SK-N-SH (cell line): ENCODE results near the gene TNFSF18. TPM values are rescaled to one million over a fixed set of nuclear protein-coding genes. Genes with fewer than 3 reads are reported as not detected.

ENCODE experiments used
- CTCF ChIA-PET: fragments of 300-600, 350-600 bp; formaldehyde crosslinking; extraction: SDS; loops from one replicate; lab custom pipeline; 2021; lab: Yijun Ruan, JAX
- POLR2A ChIA-PET: fragments of 350-600 bp; sonication (Branson Sonifier 250); formaldehyde crosslinking; extraction: SDS; loops from one replicate; lab custom pipeline; 2020; ENCODE audit warnings: antibody characterized with exemption, inconsistent platforms; lab: Yijun Ruan, JAX
- DNase-seq: peaks from one replicate; pipeline ENCODE4 v3.0.0; 2012
- H2AFZ ChIP-seq: fragments of 200-600 bp; sonication (generic); 2 replicates; pipeline ENCODE4 v1.8.1; 2016; ENCODE audit warnings: antibody characterized with exemption, mild to moderate bottlenecking, low read depth
- H3F3A ChIP-seq: fragments of 200-600 bp; sonication (generic); replicated peaks from 2 replicates; pipeline ENCODE3; 2016; ENCODE audit warnings: antibody characterized with exemption, mild to moderate bottlenecking; ENCODE audit not compliant: insufficient read depth
- H3K27ac ChIP-seq, 2 experiments: fragments of 200-500 bp in 1 of 2; fragments of 200-600 bp in 1 of 2; sonication (Bioruptor generic) in 1 of 2; sonication (generic), shearing (Covaris generic) in 1 of 2; 2 replicates each; pipeline versions ENCODE4 v1.5.1 to v1.6.1; 2014 to 2016; ENCODE audit warnings: low read depth in 2 of 2, inconsistent platforms in 1 of 2, low read length in 1 of 2, mild to moderate bottlenecking in 1 of 2, mixed read lengths in 1 of 2
- H3K27me3 ChIP-seq: fragments of 200-600 bp; sonication (generic), shearing (Covaris generic); 2 replicates; pipeline ENCODE4 v1.6.1; 2016; ENCODE audit warnings: mixed run types; ENCODE audit not compliant: insufficient read depth
- H3K36me3 ChIP-seq, 2 experiments: fragments of 200-500 bp in 1 of 2; fragments of 200-600 bp in 1 of 2; sonication (Bioruptor generic) in 1 of 2; sonication (generic) in 1 of 2; replicated peaks in 1 of 2; 2 replicates each; pipeline versions ENCODE3 to v1.5.1; 2014 to 2016; ENCODE audit warnings: low read length in 1 of 2, mild to moderate bottlenecking in 1 of 2; ENCODE audit not compliant: insufficient read depth in 2 of 2, control insufficient read depth in 1 of 2
- H3K4me1 ChIP-seq, 2 experiments: fragments of 200-500 bp in 1 of 2; fragments of 200-600 bp in 1 of 2; sonication (Bioruptor generic) in 1 of 2; sonication (generic), shearing (Covaris generic) in 1 of 2; 2 replicates each; pipeline versions ENCODE4 v1.5.1 to v1.6.1; 2014 to 2016; ENCODE audit warnings: low read depth in 1 of 2, low read length in 1 of 2, mixed run types in 1 of 2; ENCODE audit not compliant: insufficient read depth in 2 of 2, control insufficient read depth in 1 of 2
- H3K4me2 ChIP-seq: fragments of 200-600 bp; sonication (generic), shearing (Covaris generic); 2 replicates; pipeline ENCODE4 v1.6.1; 2017; ENCODE audit warnings: mixed run types
- H3K4me3 ChIP-seq, 2 experiments: fragments of 200-500 bp in 1 of 2; fragments of 200-600 bp in 1 of 2; sonication (Bioruptor generic) in 1 of 2; sonication (generic), shearing (Covaris generic) in 1 of 2; 2 replicates each; pipeline versions ENCODE4 v1.5.1 to v1.8.1; 2014 to 2016; ENCODE audit warnings: low read depth in 2 of 2, inconsistent platforms in 1 of 2, low read length in 1 of 2, mild to moderate bottlenecking in 1 of 2, mixed read lengths in 1 of 2, moderate library complexity in 1 of 2
- H3K79me2 ChIP-seq: fragments of 200-600 bp; sonication (generic); 2 replicates; pipeline ENCODE4 v1.8.1; 2017; ENCODE audit warnings: mild to moderate bottlenecking; ENCODE audit not compliant: insufficient read depth
- H3K9ac ChIP-seq: fragments of 200-600 bp; sonication (generic); 2 replicates; pipeline ENCODE4 v1.6.1; 2017; ENCODE audit warnings: mixed run types
- H3K9me2 ChIP-seq: fragments of 200-600 bp; sonication (generic); 2 replicates; pipeline ENCODE4 v1.6.1; 2017; ENCODE audit warnings: mixed run types
- H3K9me3 ChIP-seq: fragments of 200-600 bp; sonication (generic); 2 replicates; pipeline ENCODE4 v1.6.1; 2017; ENCODE audit warnings: mixed run types, mild to moderate bottlenecking, moderate library complexity
- H4K20me1 ChIP-seq: fragments of 200-600 bp; sonication (generic); 2 replicates; pipeline ENCODE4 v1.6.1; 2017; ENCODE audit warnings: mild to moderate bottlenecking, mixed run types; ENCODE audit not compliant: insufficient read depth
- ELF1 ChIP-seq: IDR thresholded peaks from 2 replicates; pipeline ENCODE4 v1.4.0; 2012
- EP300 ChIP-seq, 2 experiments: IDR thresholded peaks; 2 replicates each; pipeline versions ENCODE4 v1.4.0 to v1.6.1; 2012; ENCODE audit warnings: borderline replicate concordance in 1 of 2, low read depth in 1 of 2, low read length in 1 of 2
- FOXJ3 ChIP-seq: sonication (generic); formaldehyde crosslinking; IDR thresholded peaks from 2 replicates; pipeline ENCODE4 v1.5.1; 2020; ENCODE audit warnings: mild to moderate bottlenecking, missing genetic modification reagents
- FOXM1 ChIP-seq: IDR thresholded peaks from 2 replicates; pipeline ENCODE4 v1.4.0; 2012; ENCODE audit warnings: low read depth, mild to moderate bottlenecking
- GABPA ChIP-seq: IDR thresholded peaks from 2 replicates; pipeline ENCODE4 v1.4.0; 2012; ENCODE audit warnings: low read depth, mild to moderate bottlenecking
- GATA2 ChIP-seq: sonication (generic); formaldehyde crosslinking; IDR thresholded peaks from 2 replicates; pipeline ENCODE4 v1.5.0; 2020; ENCODE audit warnings: mild to moderate bottlenecking, missing genetic modification reagents
- JUND ChIP-seq: IDR thresholded peaks from 2 replicates; pipeline ENCODE4 v1.4.0; 2012
- NFIC ChIP-seq: IDR thresholded peaks from 2 replicates; pipeline ENCODE4 v1.4.0; 2012; ENCODE audit warnings: borderline replicate concordance
- POLR2AphosphoS5 ChIP-seq: IDR thresholded peaks from 2 replicates; pipeline ENCODE4 v1.6.1; 2012; ENCODE audit warnings: low read depth, low read length
- SIN3A ChIP-seq: IDR thresholded peaks from 2 replicates; pipeline ENCODE4 v1.6.1; 2012; ENCODE audit warnings: low read depth, mild to moderate bottlenecking, low read length, moderate library complexity, borderline replicate concordance
- SMC3 ChIP-seq: IDR thresholded peaks from 2 replicates; pipeline ENCODE4 v1.6.1; 2012; ENCODE audit warnings: low read depth, low read length, improper control_type of control experiment
- TAF1 ChIP-seq: IDR thresholded peaks from 2 replicates; pipeline ENCODE4 v1.6.1; 2012; ENCODE audit warnings: low read depth, mild to moderate bottlenecking, low read length, moderate library complexity, borderline replicate concordance
- TCF12 ChIP-seq: IDR thresholded peaks from 2 replicates; pipeline ENCODE4 v1.4.0; 2012
- TEAD4 ChIP-seq: IDR thresholded peaks from 2 replicates; pipeline ENCODE4 v1.4.0; 2012; ENCODE audit warnings: mild to moderate bottlenecking, borderline replicate concordance; ENCODE audit not compliant: insufficient read depth
- YY1 ChIP-seq: IDR thresholded peaks from 2 replicates; pipeline ENCODE4 v1.4.0; 2012; ENCODE audit warnings: low read depth, mild to moderate bottlenecking
- WGBS: methylation state at CpG from one replicate; pipeline ENCODE4 v1.1.6; 2017; ENCODE audit warnings: low lambda C conversion rate; 5-methylcytosine and 5-hydroxymethylcytosine counted together
- polyA plus RNA-seq, 3 experiments: library from polyadenylated mRNA; depleted of rRNA; stranded (reverse); fragments of >200 nt; gene quantifications; 2 replicates each; pipeline ENCODE4 v1.2.3, GENCODE V29; 2012
- TF ChIP-seq, protein P1 (sequence below): IDR thresholded peaks from 2 replicates; pipeline ENCODE4 v1.4.0; 2012; ENCODE audit warnings: low read depth
- TF ChIP-seq, protein P2 (sequence below): fragments of 150-350 bp; IDR thresholded peaks from 2 replicates; pipeline ENCODE4 v1.6.1; 2017; ENCODE audit warnings: antibody characterized with exemption, low read length, low read depth, borderline replicate concordance
- TF ChIP-seq, protein P3 (sequence below): IDR thresholded peaks from 2 replicates; pipeline ENCODE4 v1.4.0; 2012; ENCODE audit warnings: low read depth, borderline replicate concordance
- TF ChIP-seq, protein P4 (sequence below): fragments of 150-350 bp; IDR thresholded peaks from 2 replicates; pipeline ENCODE4 v1.6.1; 2016; ENCODE audit warnings: mild to moderate bottlenecking, low read depth, low read length
- TF ChIP-seq, protein P5 (sequence below): IDR thresholded peaks from 2 replicates; pipeline ENCODE4; 2012

The TNFSF18 gene
- polyA plus RNA-seq, 1 of the 3 experiments (the other 2 are of a cell fraction) = 1.2 TPM

DNA sequence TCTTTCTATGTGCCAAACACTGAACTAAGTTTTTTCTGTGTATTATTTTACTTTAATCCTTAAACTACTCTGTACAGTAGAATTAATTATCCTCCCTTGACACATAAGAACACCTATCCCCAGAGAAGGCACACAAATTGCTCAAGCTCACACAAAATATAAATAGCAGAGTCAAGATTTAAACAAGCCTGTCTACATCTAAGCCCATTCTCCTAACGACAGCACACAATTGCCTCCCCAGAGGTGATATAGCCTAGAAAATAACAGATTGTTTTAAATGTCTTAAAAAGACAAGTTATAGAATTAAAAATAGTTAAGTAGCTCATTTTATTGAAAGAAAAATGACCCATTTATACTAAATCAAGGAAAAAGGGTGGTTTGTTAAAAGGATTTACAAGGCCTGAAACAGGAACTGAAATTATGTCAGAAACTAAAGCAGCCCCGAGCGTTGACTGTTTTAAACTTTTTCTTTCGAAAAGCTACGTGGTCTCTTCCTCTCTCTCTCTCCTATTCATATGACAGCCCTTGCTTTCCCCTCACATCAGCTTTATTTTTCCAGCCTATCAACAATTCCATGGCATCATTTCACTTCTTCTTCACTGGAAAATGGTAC, 30.5 kb downstream of the TNFSF18 start:
- H3K9ac ChIP-seq = no peak overlapping the region
- H3K9me2 ChIP-seq = no peaks in the 10 kb centered on the region
- no peaks in the 10 kb centered on the region for H3F3A ChIP-seq
- no peak overlapping the region for H2AFZ ChIP-seq
- H3K4me3 ChIP-seq = no peak overlapping the region
- 67% methylated on average over 5 of the region's 5 CpGs for WGBS
- H3K4me1 ChIP-seq = peaks cover 0 to 9% of the 10 kb centered on the region in 2 experiments; a peak in 2 of 4 replicates
- 0 out of 2 replicates have a peak, but pooled peaks cover 4% of the 10 kb centered on the region for H3K9me3 ChIP-seq
- H4K20me1 ChIP-seq = no peaks in the 10 kb centered on the region
- no peak for DNase-seq
- H3K79me2 ChIP-seq = no peaks in the 10 kb centered on the region
- no peaks in the 10 kb centered on the region for H3K36me3 ChIP-seq
- H3K27me3 ChIP-seq = no peaks in the 10 kb centered on the region
- CTCF ChIA-PET = no interaction called here
- POLR2A ChIA-PET = no interaction called here
- no peak overlapping the region for H3K27ac ChIP-seq
- TF ChIP-seq NFIC = no peak
- no peak for TF ChIP-seq YY1
- no peak for TF ChIP-seq FOXM1
- TF ChIP-seq, protein P1, sequence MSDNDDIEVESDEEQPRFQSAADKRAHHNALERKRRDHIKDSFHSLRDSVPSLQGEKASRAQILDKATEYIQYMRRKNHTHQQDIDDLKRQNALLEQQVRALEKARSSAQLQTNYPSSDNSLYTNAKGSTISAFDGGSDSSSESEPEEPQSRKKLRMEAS = no peak
- TF ChIP-seq, all 33 proteins: peak for 0
- no peak overlapping the region for H3K4me2 ChIP-seq

DNA sequence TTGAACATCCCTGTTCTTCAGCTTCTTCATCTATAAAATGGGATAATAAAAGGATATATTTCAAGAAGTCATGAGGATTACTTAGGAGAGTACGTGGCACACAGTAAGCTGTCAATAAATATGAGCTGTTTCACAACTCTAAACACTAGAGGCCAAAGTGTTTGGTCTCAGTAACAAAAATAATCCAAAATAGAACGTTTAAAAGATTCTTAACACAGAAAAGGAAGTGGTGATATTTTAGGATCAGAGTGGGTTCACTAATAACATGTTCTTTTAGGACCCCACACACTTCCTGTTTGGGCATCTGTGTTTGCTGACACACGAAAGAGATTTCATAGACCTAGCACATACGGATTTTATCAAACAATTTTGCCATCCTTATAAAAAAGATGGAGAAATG, 32.9 kb downstream of the TNFSF18 start:
- H3F3A ChIP-seq = no peaks in the 10 kb centered on the region
- no peaks in the 10 kb centered on the region for H3K27me3 ChIP-seq
- no peak for DNase-seq
- H3K4me3 ChIP-seq = no peak overlapping the region
- H2AFZ ChIP-seq = 0 out of 2 replicates have a peak overlapping the region, but pooled peaks have one; percentile 59
- no peaks in the 10 kb centered on the region for H3K9me2 ChIP-seq
- H3K36me3 ChIP-seq = no peaks in the 10 kb centered on the region
- ChIA-PET POLR2A (no interaction called here), CTCF (no interaction called here)
- no peaks in the 10 kb centered on the region for H3K79me2 ChIP-seq
- H3K9ac ChIP-seq = no peak overlapping the region
- TF ChIP-seq JUND (no peak), FOXJ3 (CRISPR knock-in tag) (no peak), GATA2 (CRISPR knock-in tag) (no peak), YY1 (no peak), ELF1 (no peak), SMC3 (no peak), GABPA (no peak), FOXM1 (no peak), NFIC (no peak), POLR2AphosphoS5 (no peak), TCF12 (no peak), TEAD4 (no peak), SIN3A (no peak), TAF1 (no peak), EP300 (IDR thresholded peaks at IDR 0.05; ENCODE audit: borderline replicate concordance in 1 of 2, low read depth in 1 of 2, low read length in 1 of 2) (no peak)
- TF ChIP-seq, protein P2, sequence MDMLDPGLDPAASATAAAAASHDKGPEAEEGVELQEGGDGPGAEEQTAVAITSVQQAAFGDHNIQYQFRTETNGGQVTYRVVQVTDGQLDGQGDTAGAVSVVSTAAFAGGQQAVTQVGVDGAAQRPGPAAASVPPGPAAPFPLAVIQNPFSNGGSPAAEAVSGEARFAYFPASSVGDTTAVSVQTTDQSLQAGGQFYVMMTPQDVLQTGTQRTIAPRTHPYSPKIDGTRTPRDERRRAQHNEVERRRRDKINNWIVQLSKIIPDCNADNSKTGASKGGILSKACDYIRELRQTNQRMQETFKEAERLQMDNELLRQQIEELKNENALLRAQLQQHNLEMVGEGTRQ = no peak
- TF ChIP-seq, protein P3, sequence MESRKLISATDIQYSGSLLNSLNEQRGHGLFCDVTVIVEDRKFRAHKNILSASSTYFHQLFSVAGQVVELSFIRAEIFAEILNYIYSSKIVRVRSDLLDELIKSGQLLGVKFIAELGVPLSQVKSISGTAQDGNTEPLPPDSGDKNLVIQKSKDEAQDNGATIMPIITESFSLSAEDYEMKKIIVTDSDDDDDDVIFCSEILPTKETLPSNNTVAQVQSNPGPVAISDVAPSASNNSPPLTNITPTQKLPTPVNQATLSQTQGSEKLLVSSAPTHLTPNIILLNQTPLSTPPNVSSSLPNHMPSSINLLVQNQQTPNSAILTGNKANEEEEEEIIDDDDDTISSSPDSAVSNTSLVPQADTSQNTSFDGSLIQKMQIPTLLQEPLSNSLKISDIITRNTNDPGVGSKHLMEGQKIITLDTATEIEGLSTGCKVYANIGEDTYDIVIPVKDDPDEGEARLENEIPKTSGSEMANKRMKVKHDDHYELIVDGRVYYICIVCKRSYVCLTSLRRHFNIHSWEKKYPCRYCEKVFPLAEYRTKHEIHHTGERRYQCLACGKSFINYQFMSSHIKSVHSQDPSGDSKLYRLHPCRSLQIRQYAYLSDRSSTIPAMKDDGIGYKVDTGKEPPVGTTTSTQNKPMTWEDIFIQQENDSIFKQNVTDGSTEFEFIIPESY = no peak
- TF ChIP-seq, protein P4, sequence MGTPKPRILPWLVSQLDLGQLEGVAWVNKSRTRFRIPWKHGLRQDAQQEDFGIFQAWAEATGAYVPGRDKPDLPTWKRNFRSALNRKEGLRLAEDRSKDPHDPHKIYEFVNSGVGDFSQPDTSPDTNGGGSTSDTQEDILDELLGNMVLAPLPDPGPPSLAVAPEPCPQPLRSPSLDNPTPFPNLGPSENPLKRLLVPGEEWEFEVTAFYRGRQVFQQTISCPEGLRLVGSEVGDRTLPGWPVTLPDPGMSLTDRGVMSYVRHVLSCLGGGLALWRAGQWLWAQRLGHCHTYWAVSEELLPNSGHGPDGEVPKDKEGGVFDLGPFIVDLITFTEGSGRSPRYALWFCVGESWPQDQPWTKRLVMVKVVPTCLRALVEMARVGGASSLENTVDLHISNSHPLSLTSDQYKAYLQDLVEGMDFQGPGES = no peak
- TF ChIP-seq, protein P5, sequence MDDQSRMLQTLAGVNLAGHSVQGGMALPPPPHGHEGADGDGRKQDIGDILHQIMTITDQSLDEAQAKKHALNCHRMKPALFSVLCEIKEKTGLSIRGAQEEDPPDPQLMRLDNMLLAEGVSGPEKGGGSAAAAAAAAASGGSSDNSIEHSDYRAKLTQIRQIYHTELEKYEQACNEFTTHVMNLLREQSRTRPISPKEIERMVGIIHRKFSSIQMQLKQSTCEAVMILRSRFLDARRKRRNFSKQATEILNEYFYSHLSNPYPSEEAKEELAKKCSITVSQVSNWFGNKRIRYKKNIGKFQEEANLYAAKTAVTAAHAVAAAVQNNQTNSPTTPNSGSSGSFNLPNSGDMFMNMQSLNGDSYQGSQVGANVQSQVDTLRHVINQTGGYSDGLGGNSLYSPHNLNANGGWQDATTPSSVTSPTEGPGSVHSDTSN = no peak
- H3K4me2 ChIP-seq = no peak overlapping the region
- H3K4me1 ChIP-seq = peaks cover 0 to 9% of the 10 kb centered on the region in 2 experiments; a peak in 2 of 4 replicates
- no peaks in the 10 kb centered on the region for H4K20me1 ChIP-seq
- WGBS = 52% methylated on average over 4 of the region's 4 CpGs
- H3K9me3 ChIP-seq = 0 out of 2 replicates have a peak, but pooled peaks cover 4% of the 10 kb centered on the region
- H3K27ac ChIP-seq = no peak overlapping the region
